Panc1 (cell line): ENCODE measurements around the gene INSIG2. TPM values are rescaled to one million over a fixed set of nuclear protein-coding genes. Genes with fewer than 3 reads are reported as not detected.

ENCODE experiments used
- ATAC-seq: fragments of 200-7000 bp; cut with Tn5 transposase; 2 replicates; pipeline ENCODE4 v1.9.1; 2020; ENCODE audit warnings: mild to moderate bottlenecking, moderate library complexity
- BruUV-seq: library from RNA; stranded (reverse); fragments of 400-500 nt; replicated peaks from 2 replicates; lab custom pipeline; 2021; lab: Mats Ljungman, UMichigan
- CTCF ChIA-PET: fragments of 300-600 bp; sonication (Branson Sonifier 250); formaldehyde crosslinking; loops from one replicate; lab custom pipeline; 2022; ENCODE audit warnings: antibody characterized with exemption; lab: Charles Lee
- POLR2A ChIA-PET: fragments of 300-600 bp; sonication (Branson Sonifier 250); formaldehyde crosslinking; loops from one replicate; lab custom pipeline; 2022; ENCODE audit warnings: antibody characterized with exemption; lab: Charles Lee
- DNase-seq: peaks from one replicate; pipeline ENCODE4 v3.0.0-alpha.2; 2010; ENCODE audit warnings: low read depth, low spot score
- H3K27ac ChIP-seq: 2 replicates; pipeline ENCODE4 v1.5.1; 2011; ENCODE audit warnings: mild to moderate bottlenecking, low read length, inconsistent platforms
- H3K27me3 ChIP-seq: fragments of 200-500 bp; sonication (Bioruptor generic); 2 replicates; pipeline ENCODE4 v1.6.0; 2014; ENCODE audit warnings: low read length, inconsistent platforms; ENCODE audit not compliant: control insufficient read depth, insufficient read depth
- H3K36me3 ChIP-seq: fragments of 200-500 bp; sonication (Bioruptor generic); 2 replicates; pipeline ENCODE4 v1.5.1; 2014; ENCODE audit warnings: inconsistent platforms, mild to moderate bottlenecking, low read length, moderate library complexity; ENCODE audit not compliant: control insufficient read depth, insufficient read depth
- H3K4me1 ChIP-seq: 2 replicates; pipeline ENCODE4 v1.5.1; 2011; ENCODE audit warnings: inconsistent platforms, mild to moderate bottlenecking, low read length, moderate library complexity; ENCODE audit not compliant: control insufficient read depth, insufficient read depth
- H3K4me3 ChIP-seq, 2 experiments: 2 replicates each; pipeline ENCODE4 v1.5.1; 2011 to 2012; ENCODE audit warnings: low read depth in 2 of 2, low read length in 2 of 2, mild to moderate bottlenecking in 2 of 2, inconsistent platforms in 1 of 2, moderate library complexity in 1 of 2
- H3K9me3 ChIP-seq: fragments of 200-500 bp; sonication (Bioruptor generic); 2 replicates; pipeline ENCODE4 v1.5.1; 2014; ENCODE audit warnings: low read depth, mild to moderate bottlenecking, inconsistent platforms, low read length, moderate library complexity; ENCODE audit not compliant: control insufficient read depth, insufficient read depth
- POLR2AphosphoS5 ChIP-seq: IDR thresholded peaks from 2 replicates; pipeline ENCODE4 v1.6.1; 2012; ENCODE audit warnings: mild to moderate bottlenecking, low read depth, low read length, moderate library complexity
- TCF7L2 ChIP-seq: IDR thresholded peaks from 2 replicates; pipeline ENCODE4 v1.6.1; 2011; ENCODE audit warnings: mild to moderate bottlenecking, low read depth, low read length, inconsistent platforms
- in situ Hi-C: cut with HindIII; loops from 2 replicates; pipeline ENCODE4 v1.10.0; 2016; ENCODE audit warnings: low sequenced_read_pairs, low pct_unique_long_range_greater_than_20kb
- intact Hi-C: fragments of 100-400 bp; cut with micrococcal nuclease; formaldehyde crosslinking; loops from one replicate; pipeline ENCODE4 v1.10.0; 2022; ENCODE audit not compliant: unreplicated experiment
- total RNA-seq: library from RNA; stranded (reverse); gene quantifications from one replicate; pipeline ENCODE4 v1.2.1, GENCODE V29; 2021; ENCODE audit not compliant: unreplicated experiment
- TF ChIP-seq, protein P1 (sequence below), 2 experiments: IDR thresholded peaks; 2 replicates each; pipeline ENCODE4 v1.6.1; 2011 to 2012; ENCODE audit warnings: low read depth in 2 of 2, control low read depth in 1 of 2, low read length in 1 of 2, mild to moderate bottlenecking in 1 of 2, moderate library complexity in 1 of 2; ENCODE audit not compliant: insufficient read depth in 1 of 2
- TF ChIP-seq, protein P2 (sequence below): fragments of 450-650 bp; IDR thresholded peaks from 2 replicates; pipeline ENCODE4 v1.5.1; 2017; ENCODE audit warnings: mild to moderate bottlenecking

Gene INSIG2
- total RNA-seq, 1 experiment from 2014 or later: 9.9 TPM

DNA sequence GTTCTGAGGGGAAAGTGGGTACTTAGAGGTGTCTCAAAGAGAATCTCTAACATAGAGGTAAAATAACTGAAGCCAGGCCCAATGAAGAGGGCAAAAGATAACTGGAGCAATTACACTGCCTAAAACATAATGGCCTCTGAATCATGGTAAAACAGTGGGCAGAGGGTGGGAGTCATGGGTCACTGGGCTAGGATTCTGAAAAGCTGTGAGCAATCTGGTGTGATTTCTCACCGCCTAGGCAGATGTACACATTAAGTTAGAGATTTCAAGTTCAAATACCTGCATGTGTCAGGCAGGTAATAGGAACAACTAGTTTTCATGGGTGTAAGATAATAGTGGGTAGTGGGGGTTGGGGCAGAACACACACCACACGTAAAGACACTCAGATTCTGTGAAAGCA, 45.6 kb downstream of the INSIG2 start:
- no peak overlapping the region for H3K27ac ChIP-seq
- H3K9me3 ChIP-seq: no peaks in the 10 kb centered on the region
- H3K36me3 ChIP-seq: no peaks in the 10 kb centered on the region
- no peaks in the 10 kb centered on the region for H3K4me1 ChIP-seq
- in situ Hi-C loops: no loop called here
- POLR2A ChIA-PET: no interaction called here
- no peaks in the 10 kb centered on the region for H3K27me3 ChIP-seq
- H3K4me3 ChIP-seq: no peak overlapping the region
- TF ChIP-seq, protein P1, sequence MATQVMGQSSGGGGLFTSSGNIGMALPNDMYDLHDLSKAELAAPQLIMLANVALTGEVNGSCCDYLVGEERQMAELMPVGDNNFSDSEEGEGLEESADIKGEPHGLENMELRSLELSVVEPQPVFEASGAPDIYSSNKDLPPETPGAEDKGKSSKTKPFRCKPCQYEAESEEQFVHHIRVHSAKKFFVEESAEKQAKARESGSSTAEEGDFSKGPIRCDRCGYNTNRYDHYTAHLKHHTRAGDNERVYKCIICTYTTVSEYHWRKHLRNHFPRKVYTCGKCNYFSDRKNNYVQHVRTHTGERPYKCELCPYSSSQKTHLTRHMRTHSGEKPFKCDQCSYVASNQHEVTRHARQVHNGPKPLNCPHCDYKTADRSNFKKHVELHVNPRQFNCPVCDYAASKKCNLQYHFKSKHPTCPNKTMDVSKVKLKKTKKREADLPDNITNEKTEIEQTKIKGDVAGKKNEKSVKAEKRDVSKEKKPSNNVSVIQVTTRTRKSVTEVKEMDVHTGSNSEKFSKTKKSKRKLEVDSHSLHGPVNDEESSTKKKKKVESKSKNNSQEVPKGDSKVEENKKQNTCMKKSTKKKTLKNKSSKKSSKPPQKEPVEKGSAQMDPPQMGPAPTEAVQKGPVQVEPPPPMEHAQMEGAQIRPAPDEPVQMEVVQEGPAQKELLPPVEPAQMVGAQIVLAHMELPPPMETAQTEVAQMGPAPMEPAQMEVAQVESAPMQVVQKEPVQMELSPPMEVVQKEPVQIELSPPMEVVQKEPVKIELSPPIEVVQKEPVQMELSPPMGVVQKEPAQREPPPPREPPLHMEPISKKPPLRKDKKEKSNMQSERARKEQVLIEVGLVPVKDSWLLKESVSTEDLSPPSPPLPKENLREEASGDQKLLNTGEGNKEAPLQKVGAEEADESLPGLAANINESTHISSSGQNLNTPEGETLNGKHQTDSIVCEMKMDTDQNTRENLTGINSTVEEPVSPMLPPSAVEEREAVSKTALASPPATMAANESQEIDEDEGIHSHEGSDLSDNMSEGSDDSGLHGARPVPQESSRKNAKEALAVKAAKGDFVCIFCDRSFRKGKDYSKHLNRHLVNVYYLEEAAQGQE (IDR thresholded peaks at IDR 0.05; ENCODE audit: insufficient read depth in 1 of 2, low read depth in 2 of 2, low read length in 1 of 2): no peak
- no peak for TF ChIP-seq POLR2AphosphoS5
- no TSS peak for BruUV-seq
- ATAC-seq: no peak
- no peak for DNase-seq
- intact Hi-C loops: no loop called here
- CTCF ChIA-PET: no interaction called here

GRCh38 chr2:118134650-118135049, 46.4 kb downstream of the INSIG2 start:
- TF ChIP-seq, protein P1 (IDR thresholded peaks at IDR 0.05; ENCODE audit: insufficient read depth in 1 of 2, low read depth in 2 of 2, low read length in 1 of 2): no peak
- TF ChIP-seq TCF7L2: no peak
- TF ChIP-seq POLR2AphosphoS5: no peak
- TF ChIP-seq, protein P2, sequence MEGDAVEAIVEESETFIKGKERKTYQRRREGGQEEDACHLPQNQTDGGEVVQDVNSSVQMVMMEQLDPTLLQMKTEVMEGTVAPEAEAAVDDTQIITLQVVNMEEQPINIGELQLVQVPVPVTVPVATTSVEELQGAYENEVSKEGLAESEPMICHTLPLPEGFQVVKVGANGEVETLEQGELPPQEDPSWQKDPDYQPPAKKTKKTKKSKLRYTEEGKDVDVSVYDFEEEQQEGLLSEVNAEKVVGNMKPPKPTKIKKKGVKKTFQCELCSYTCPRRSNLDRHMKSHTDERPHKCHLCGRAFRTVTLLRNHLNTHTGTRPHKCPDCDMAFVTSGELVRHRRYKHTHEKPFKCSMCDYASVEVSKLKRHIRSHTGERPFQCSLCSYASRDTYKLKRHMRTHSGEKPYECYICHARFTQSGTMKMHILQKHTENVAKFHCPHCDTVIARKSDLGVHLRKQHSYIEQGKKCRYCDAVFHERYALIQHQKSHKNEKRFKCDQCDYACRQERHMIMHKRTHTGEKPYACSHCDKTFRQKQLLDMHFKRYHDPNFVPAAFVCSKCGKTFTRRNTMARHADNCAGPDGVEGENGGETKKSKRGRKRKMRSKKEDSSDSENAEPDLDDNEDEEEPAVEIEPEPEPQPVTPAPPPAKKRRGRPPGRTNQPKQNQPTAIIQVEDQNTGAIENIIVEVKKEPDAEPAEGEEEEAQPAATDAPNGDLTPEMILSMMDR: no peak
- H3K36me3 ChIP-seq: no peaks in the 10 kb centered on the region
- ATAC-seq (no peak), DNase-seq (no peak)
- in situ Hi-C loops (no loop called here), intact Hi-C loops (no loop called here)
- H3K27ac ChIP-seq: no peak overlapping the region
- no peaks in the 10 kb centered on the region for H3K27me3 ChIP-seq
- no peaks in the 10 kb centered on the region for H3K9me3 ChIP-seq
- POLR2A ChIA-PET: no interaction called here
- H3K4me1 ChIP-seq: no peaks in the 10 kb centered on the region
- H3K4me3 ChIP-seq: no peak overlapping the region
- BruUV-seq: no TSS peak
- CTCF ChIA-PET: no interaction called here
